ENCODE data around the gene JMJD1C. TPM values are rescaled to one million over a fixed set of nuclear protein-coding genes. Genes with fewer than 3 reads are reported as not detected.
A peak's percentile ranks its signal among the peaks of the same experiment; 100 is the strongest.

The JMJD1C gene
- total and polyA plus RNA-seq, 10 of the 15 experiments (the other 5 are each of a cell fraction or from before 2014, with no cell fraction given), result 31.2 to 83.3 (median 49.5) TPM

DNA sequence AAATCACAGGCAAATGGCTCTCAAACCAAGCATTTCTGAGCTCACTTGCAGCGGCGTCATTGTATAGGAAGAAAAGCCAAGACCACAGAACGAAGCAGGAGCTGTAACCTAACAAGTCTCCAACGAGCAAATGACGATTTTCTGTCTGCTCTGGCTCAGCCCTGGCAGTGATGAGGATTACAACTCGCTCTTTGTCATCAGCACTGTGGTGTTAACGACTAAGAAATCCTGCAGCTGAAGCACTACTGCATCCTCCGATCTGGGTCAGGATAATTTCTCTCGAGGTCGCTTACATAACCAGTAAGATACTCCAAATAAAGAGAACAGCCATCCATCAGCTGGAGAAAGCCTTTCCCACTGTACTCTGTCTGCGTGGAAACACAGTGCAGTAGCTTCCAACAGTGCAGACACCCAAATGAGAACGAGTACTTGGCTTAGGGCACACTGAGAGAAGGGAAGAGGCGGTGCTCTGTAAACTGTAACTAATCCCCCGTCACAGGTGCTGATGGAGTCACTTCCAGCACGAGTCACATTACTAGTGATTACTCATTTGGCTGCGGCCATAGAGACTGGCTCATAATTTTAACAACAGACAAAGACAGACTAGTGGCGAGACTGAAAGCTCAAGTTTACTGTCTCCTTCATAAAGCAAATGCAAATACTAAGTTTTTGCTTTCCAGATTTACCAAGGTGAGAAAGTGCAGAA lies 196.8 kb downstream of the JMJD1C start (continued):
- TF ChIP-seq, protein P1, sequence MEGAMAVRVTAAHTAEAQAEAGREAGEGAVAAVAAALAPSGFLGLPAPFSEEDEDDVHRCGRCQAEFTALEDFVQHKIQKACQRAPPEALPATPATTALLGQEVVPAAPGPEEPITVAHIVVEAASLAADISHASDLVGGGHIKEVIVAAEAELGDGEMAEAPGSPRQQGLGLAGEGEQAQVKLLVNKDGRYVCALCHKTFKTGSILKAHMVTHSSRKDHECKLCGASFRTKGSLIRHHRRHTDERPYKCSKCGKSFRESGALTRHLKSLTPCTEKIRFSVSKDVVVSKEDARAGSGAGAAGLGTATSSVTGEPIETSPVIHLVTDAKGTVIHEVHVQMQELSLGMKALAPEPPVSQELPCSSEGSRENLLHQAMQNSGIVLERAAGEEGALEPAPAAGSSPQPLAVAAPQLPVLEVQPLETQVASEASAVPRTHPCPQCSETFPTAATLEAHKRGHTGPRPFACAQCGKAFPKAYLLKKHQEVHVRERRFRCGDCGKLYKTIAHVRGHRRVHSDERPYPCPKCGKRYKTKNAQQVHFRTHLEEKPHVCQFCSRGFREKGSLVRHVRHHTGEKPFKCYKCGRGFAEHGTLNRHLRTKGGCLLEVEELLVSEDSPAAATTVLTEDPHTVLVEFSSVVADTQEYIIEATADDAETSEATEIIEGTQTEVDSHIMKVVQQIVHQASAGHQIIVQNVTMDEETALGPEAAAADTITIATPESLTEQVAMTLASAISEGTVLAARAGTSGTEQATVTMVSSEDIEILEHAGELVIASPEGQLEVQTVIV (IDR thresholded peaks at IDR 0.05; ENCODE audit: borderline replicate concordance, partially characterized antibody), result no peak
- TF ChIP-seq SMC3 (IDR thresholded peaks at IDR 0.05; ENCODE audit: borderline replicate concordance, low read length) (no peak), ATF7 (IDR thresholded peaks at IDR 0.05; ENCODE audit: low read depth) (peak; percentile 94), PAX5 (IDR thresholded peaks at IDR 0.05; ENCODE audit: borderline replicate concordance, low read depth, low read length) (no peak), MTA3 (IDR thresholded peaks at IDR 0.05; ENCODE audit: borderline replicate concordance, low read length) (no peak), IRF4 (IDR thresholded peaks at IDR 0.05; ENCODE audit: low read depth, low read length) (peak; percentile 45; the same call in 1 of the 2 replicates), PAX8 (IDR thresholded peaks at IDR 0.05) (no peak; the same call in 1 of the 2 replicates), ZBTB11 (CRISPR knock-in tag; IDR thresholded peaks at IDR 0.05) (no peak), EP300 (IDR thresholded peaks at IDR 0.05; ENCODE audit: borderline replicate concordance in 1 of 2, control insufficient read depth in 1 of 2, low read depth in 2 of 2, low read length in 2 of 2) (peak; percentile 83 to 84; a peak in 3 of 4 replicates), MYC (IDR thresholded peaks at IDR 0.05; ENCODE audit: insufficient read depth, insufficient read length, insufficient replicate concordance, low read length, severe bottlenecking) (no peak), RAD51 (IDR thresholded peaks at IDR 0.05) (peak; percentile 82), ZZZ3 (IDR thresholded peaks at IDR 0.05; ENCODE audit: control insufficient read depth, insufficient read length, low read depth) (no peak), POLR2AphosphoS5 (IDR thresholded peaks at IDR 0.05; ENCODE audit: low read length) (peak; percentile 100), POU2F2 (IDR thresholded peaks at IDR 0.05; ENCODE audit: borderline replicate concordance, low read depth, low read length) (peak; percentile 91), BHLHE40 (IDR thresholded peaks at IDR 0.05; ENCODE audit: borderline replicate concordance in 1 of 2, low read depth in 2 of 2, low read length in 1 of 2) (peak; percentile 96 to 97)
- TF ChIP-seq, protein P2, sequence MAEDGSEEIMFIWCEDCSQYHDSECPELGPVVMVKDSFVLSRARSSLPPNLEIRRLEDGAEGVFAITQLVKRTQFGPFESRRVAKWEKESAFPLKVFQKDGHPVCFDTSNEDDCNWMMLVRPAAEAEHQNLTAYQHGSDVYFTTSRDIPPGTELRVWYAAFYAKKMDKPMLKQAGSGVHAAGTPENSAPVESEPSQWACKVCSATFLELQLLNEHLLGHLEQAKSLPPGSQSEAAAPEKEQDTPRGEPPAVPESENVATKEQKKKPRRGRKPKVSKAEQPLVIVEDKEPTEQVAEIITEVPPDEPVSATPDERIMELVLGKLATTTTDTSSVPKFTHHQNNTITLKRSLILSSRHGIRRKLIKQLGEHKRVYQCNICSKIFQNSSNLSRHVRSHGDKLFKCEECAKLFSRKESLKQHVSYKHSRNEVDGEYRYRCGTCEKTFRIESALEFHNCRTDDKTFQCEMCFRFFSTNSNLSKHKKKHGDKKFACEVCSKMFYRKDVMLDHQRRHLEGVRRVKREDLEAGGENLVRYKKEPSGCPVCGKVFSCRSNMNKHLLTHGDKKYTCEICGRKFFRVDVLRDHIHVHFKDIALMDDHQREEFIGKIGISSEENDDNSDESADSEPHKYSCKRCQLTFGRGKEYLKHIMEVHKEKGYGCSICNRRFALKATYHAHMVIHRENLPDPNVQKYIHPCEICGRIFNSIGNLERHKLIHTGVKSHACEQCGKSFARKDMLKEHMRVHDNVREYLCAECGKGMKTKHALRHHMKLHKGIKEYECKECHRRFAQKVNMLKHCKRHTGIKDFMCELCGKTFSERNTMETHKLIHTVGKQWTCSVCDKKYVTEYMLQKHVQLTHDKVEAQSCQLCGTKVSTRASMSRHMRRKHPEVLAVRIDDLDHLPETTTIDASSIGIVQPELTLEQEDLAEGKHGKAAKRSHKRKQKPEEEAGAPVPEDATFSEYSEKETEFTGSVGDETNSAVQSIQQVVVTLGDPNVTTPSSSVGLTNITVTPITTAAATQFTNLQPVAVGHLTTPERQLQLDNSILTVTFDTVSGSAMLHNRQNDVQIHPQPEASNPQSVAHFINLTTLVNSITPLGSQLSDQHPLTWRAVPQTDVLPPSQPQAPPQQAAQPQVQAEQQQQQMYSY (CRISPR knock-in tag; IDR thresholded peaks at IDR 0.05), result no peak
- TF ChIP-seq, protein P3, sequence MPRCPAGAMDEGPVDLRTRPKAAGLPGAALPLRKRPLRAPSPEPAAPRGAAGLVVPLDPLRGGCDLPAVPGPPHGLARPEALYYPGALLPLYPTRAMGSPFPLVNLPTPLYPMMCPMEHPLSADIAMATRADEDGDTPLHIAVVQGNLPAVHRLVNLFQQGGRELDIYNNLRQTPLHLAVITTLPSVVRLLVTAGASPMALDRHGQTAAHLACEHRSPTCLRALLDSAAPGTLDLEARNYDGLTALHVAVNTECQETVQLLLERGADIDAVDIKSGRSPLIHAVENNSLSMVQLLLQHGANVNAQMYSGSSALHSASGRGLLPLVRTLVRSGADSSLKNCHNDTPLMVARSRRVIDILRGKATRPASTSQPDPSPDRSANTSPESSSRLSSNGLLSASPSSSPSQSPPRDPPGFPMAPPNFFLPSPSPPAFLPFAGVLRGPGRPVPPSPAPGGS (IDR thresholded peaks at IDR 0.05; ENCODE audit: borderline replicate concordance, insufficient read depth, low read depth, low read length, poor library complexity, severe bottlenecking), result peak; percentile 95

Measured in GM12878 (cell line).